Panc1 (cell line): ENCODE measurements around the gene MAP3K13. TPM values are rescaled to one million over a fixed set of nuclear protein-coding genes. Genes with fewer than 3 reads are reported as not detected.

Source experiments
- ATAC-seq: fragments of 200-7000 bp; cut with Tn5 transposase; 2 replicates; pipeline ENCODE4 v1.9.1; 2020; ENCODE audit warnings: mild to moderate bottlenecking, moderate library complexity
- BruUV-seq: library from RNA; stranded (reverse); fragments of 400-500 nt; replicated peaks from 2 replicates; lab custom pipeline; 2021; lab: Mats Ljungman, UMichigan
- CTCF ChIA-PET: fragments of 300-600 bp; sonication (Branson Sonifier 250); formaldehyde crosslinking; loops from one replicate; lab custom pipeline; 2022; ENCODE audit warnings: antibody characterized with exemption; lab: Charles Lee
- POLR2A ChIA-PET: fragments of 300-600 bp; sonication (Branson Sonifier 250); formaldehyde crosslinking; loops from one replicate; lab custom pipeline; 2022; ENCODE audit warnings: antibody characterized with exemption; lab: Charles Lee
- DNase-seq: peaks from one replicate; pipeline ENCODE4 v3.0.0-alpha.2; 2010; ENCODE audit warnings: low read depth, low spot score
- H3K27ac ChIP-seq: 2 replicates; pipeline ENCODE4 v1.5.1; 2011; ENCODE audit warnings: mild to moderate bottlenecking, low read length, inconsistent platforms
- H3K27me3 ChIP-seq: fragments of 200-500 bp; sonication (Bioruptor generic); 2 replicates; pipeline ENCODE4 v1.6.0; 2014; ENCODE audit warnings: low read length, inconsistent platforms; ENCODE audit not compliant: control insufficient read depth, insufficient read depth
- H3K36me3 ChIP-seq: fragments of 200-500 bp; sonication (Bioruptor generic); 2 replicates; pipeline ENCODE4 v1.5.1; 2014; ENCODE audit warnings: inconsistent platforms, mild to moderate bottlenecking, low read length, moderate library complexity; ENCODE audit not compliant: control insufficient read depth, insufficient read depth
- H3K4me1 ChIP-seq: 2 replicates; pipeline ENCODE4 v1.5.1; 2011; ENCODE audit warnings: inconsistent platforms, mild to moderate bottlenecking, low read length, moderate library complexity; ENCODE audit not compliant: control insufficient read depth, insufficient read depth
- H3K4me3 ChIP-seq, 2 experiments: 2 replicates each; pipeline ENCODE4 v1.5.1; 2011 to 2012; ENCODE audit warnings: low read depth in 2 of 2, low read length in 2 of 2, mild to moderate bottlenecking in 2 of 2, inconsistent platforms in 1 of 2, moderate library complexity in 1 of 2
- H3K9me3 ChIP-seq: fragments of 200-500 bp; sonication (Bioruptor generic); 2 replicates; pipeline ENCODE4 v1.5.1; 2014; ENCODE audit warnings: low read depth, mild to moderate bottlenecking, inconsistent platforms, low read length, moderate library complexity; ENCODE audit not compliant: control insufficient read depth, insufficient read depth
- POLR2AphosphoS5 ChIP-seq: IDR thresholded peaks from 2 replicates; pipeline ENCODE4 v1.6.1; 2012; ENCODE audit warnings: mild to moderate bottlenecking, low read depth, low read length, moderate library complexity
- REST ChIP-seq, 2 experiments: IDR thresholded peaks; 2 replicates each; pipeline ENCODE4 v1.6.1; 2011 to 2012; ENCODE audit warnings: low read depth in 2 of 2, control low read depth in 1 of 2, low read length in 1 of 2, mild to moderate bottlenecking in 1 of 2, moderate library complexity in 1 of 2; ENCODE audit not compliant: insufficient read depth in 1 of 2
- SIN3A ChIP-seq: IDR thresholded peaks from 2 replicates; pipeline ENCODE4 v1.6.1; 2012; ENCODE audit warnings: low read depth, mild to moderate bottlenecking, low read length, moderate library complexity, borderline replicate concordance; ENCODE audit not compliant: insufficient read depth
- TCF7L2 ChIP-seq: IDR thresholded peaks from 2 replicates; pipeline ENCODE4 v1.6.1; 2011; ENCODE audit warnings: mild to moderate bottlenecking, low read depth, low read length, inconsistent platforms
- in situ Hi-C: cut with HindIII; loops from 2 replicates; pipeline ENCODE4 v1.10.0; 2016; ENCODE audit warnings: low sequenced_read_pairs, low pct_unique_long_range_greater_than_20kb
- intact Hi-C: fragments of 100-400 bp; cut with micrococcal nuclease; formaldehyde crosslinking; loops from one replicate; pipeline ENCODE4 v1.10.0; 2022; ENCODE audit not compliant: unreplicated experiment
- total RNA-seq: library from RNA; stranded (reverse); gene quantifications from one replicate; pipeline ENCODE4 v1.2.1, GENCODE V29; 2021; ENCODE audit not compliant: unreplicated experiment
- TF ChIP-seq, protein P1 (sequence below): fragments of 450-650 bp; IDR thresholded peaks from 2 replicates; pipeline ENCODE4 v1.5.1; 2017; ENCODE audit warnings: mild to moderate bottlenecking

MAP3K13 gene
- total RNA-seq, 1 experiment from 2014 or later: 26.6 TPM

- ATAC-seq: no peak
- ChIA-PET CTCF (no interaction called here), POLR2A (no interaction called here)
- H3K9me3 ChIP-seq: no peaks in the 10 kb centered on the region
- peaks cover 4% of the 10 kb centered on the region for H3K27me3 ChIP-seq
- intact Hi-C loops: no loop called here
- H3K4me3 ChIP-seq: no peak overlapping the region
- H3K27ac ChIP-seq: no peak overlapping the region
- no peaks in the 10 kb centered on the region for H3K36me3 ChIP-seq
- no peak for TF ChIP-seq TCF7L2
- no peak for TF ChIP-seq POLR2AphosphoS5
- TF ChIP-seq REST (IDR thresholded peaks at IDR 0.05; ENCODE audit: insufficient read depth in 1 of 2, low read depth in 2 of 2, low read length in 1 of 2): no peak
- TF ChIP-seq, protein P1, sequence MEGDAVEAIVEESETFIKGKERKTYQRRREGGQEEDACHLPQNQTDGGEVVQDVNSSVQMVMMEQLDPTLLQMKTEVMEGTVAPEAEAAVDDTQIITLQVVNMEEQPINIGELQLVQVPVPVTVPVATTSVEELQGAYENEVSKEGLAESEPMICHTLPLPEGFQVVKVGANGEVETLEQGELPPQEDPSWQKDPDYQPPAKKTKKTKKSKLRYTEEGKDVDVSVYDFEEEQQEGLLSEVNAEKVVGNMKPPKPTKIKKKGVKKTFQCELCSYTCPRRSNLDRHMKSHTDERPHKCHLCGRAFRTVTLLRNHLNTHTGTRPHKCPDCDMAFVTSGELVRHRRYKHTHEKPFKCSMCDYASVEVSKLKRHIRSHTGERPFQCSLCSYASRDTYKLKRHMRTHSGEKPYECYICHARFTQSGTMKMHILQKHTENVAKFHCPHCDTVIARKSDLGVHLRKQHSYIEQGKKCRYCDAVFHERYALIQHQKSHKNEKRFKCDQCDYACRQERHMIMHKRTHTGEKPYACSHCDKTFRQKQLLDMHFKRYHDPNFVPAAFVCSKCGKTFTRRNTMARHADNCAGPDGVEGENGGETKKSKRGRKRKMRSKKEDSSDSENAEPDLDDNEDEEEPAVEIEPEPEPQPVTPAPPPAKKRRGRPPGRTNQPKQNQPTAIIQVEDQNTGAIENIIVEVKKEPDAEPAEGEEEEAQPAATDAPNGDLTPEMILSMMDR: no peak
- no peak for TF ChIP-seq SIN3A
- no TSS peak for BruUV-seq
- H3K4me1 ChIP-seq: 0 out of 2 replicates have a peak, but pooled peaks cover 1% of the 10 kb centered on the region
- DNase-seq: no peak
- in situ Hi-C loops: no loop called here
Observed at GRCh38 chr3:185405243-185405642, 42.3 kb downstream of the MAP3K13 start.

GRCh38 chr3:185405664-185406063 lies 42.7 kb downstream of the MAP3K13 start:
- Histone ChIP-seq H3K27me3 (peaks cover 4% of the 10 kb centered on the region), H3K4me3 (no peak overlapping the region), H3K9me3 (no peaks in the 10 kb centered on the region), H3K36me3 (no peaks in the 10 kb centered on the region), H3K4me1 (no peaks in the 10 kb centered on the region), H3K27ac (no peak overlapping the region)
- in situ Hi-C loops: no loop called here
- BruUV-seq: no TSS peak
- TF ChIP-seq TCF7L2: no peak
- TF ChIP-seq, protein P1: no peak
- TF ChIP-seq SIN3A: no peak
- no peak for TF ChIP-seq POLR2AphosphoS5
- no peak for TF ChIP-seq REST (IDR thresholded peaks at IDR 0.05; ENCODE audit: insufficient read depth in 1 of 2, low read depth in 2 of 2, low read length in 1 of 2)
- ChIA-PET POLR2A (no interaction called here), CTCF (no interaction called here)
- ATAC-seq: no peak
- no peak for DNase-seq
- intact Hi-C loops: no loop called here
